HG03432 (cell line): ENCODE data around the gene VPS25.
"Not testable (repeated sequence)": the region's sequence is repeated elsewhere in the genome, so short reads cannot be mapped to it uniquely, and the experiment has no call there.

Source experiments
- ATAC-seq: cut with Tn5 transposase; IDR thresholded peaks from one replicate; pipeline ENCODE4 v1.9.1; 2021; ENCODE audit warnings: mild to moderate bottlenecking, moderate library complexity; ENCODE audit not compliant: unreplicated experiment

Gene VPS25

DNA sequence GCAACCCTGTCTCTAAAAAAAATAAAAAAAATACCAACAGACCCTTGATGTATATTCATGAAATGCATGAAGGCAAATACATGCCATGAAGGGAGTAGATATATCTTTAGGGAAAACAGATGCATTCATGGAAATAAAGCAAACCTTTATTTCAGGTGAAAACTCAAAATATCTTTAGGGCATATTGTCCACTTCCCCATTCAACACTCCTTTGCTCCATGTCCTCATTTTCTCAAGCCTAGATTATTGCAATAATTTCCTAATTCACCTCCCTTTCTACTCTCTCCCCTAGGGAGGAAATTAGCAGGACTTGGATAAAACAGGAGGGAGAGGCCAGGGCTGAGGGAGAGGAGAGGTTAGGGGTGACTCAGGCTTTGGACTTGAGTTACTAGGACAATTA, 5.7 kb upstream of the VPS25 start:
- ATAC-seq = no peak

DNA sequence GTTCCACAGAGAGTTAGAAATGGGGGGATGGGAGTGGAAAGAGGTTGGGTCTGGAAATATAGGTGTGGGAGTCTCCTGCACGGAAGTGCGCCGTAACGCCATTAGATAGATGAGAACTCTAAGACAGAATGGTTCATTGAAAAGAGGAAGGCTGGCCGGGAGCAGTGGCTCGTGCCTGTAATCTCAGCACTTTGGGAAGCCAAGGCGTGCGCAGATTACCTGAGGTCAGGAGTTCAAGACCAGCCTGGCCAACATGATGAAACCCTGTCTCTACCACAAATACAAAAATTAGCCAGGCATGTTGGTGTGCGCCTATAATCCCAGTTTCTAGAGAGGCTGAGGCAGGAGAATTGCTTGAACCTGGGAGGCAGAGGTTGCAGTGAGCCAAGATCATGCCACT, 5.2 kb upstream of the VPS25 start:
- not testable (repeated sequence) for ATAC-seq

DNA sequence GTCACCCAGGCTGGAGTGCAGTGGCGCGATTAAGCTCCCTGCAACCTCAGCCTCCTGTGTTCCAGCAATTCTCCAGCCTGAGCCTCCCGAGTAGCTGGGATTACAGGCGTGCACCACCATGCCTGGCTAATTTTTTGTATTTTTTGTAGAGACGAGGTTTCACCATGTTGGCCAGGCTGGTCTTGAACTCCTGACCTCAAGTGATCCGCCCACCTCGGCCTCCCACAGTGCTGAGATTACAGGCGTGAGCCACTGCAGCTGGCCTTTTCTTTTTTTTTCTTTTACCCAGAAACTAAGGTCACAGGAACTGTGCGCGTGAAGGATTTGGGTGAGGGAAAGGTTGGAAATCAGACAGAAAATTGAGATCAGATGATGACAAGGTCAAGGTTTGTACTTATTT, 3.3 kb upstream of the VPS25 start:
- ATAC-seq = not testable (repeated sequence)

DNA sequence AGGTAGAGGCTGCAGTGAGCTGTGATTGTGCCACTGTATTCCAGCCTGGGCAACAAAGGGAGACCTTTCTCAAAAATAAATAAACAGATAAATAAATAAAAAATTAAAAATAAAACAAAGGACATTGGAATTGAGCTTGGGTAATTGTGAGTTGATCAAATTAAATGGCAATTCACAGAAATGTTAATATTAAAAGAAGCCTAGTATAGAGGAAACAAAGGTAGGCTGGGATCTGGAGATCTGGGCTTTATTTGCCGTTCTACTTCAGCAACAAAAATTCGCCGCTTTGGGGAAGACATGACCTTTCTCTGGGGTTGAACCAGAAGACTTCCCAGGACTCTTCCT, 332 bp upstream of the VPS25 start:
- ATAC-seq = no peak

DNA sequence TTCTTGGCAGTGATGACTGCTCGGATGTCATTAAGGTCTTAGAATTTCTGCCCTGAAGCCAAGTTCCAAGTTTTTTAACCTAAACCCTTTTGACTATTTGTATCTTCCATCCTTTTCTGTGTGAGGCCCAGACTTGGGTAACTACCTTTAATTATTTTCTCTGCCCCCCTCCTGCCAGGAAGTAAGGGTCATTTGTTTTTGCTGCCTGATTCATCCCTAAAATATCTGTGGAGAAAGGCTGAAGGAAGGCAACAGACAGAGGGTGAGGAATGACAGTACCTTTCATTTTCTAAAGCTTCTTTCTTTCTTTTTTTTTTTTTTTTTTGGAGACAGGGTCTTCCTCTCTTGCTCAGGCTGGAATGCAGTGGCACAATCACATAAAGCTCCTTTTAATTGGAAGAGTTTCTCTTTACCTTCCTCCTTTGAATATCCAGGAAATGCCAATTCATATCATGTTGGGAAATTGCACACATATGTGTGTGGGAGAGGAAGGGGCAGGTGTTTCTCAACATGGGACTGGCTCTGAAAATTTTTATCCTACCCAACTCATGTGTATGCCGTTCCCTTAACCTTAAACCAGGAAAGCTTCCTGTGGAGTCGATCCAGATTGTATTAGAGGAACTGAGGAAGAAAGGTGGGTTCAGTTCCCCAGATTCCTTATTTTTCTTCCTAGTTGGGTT, 957 bp downstream of the VPS25 start:
- no peak for ATAC-seq

DNA sequence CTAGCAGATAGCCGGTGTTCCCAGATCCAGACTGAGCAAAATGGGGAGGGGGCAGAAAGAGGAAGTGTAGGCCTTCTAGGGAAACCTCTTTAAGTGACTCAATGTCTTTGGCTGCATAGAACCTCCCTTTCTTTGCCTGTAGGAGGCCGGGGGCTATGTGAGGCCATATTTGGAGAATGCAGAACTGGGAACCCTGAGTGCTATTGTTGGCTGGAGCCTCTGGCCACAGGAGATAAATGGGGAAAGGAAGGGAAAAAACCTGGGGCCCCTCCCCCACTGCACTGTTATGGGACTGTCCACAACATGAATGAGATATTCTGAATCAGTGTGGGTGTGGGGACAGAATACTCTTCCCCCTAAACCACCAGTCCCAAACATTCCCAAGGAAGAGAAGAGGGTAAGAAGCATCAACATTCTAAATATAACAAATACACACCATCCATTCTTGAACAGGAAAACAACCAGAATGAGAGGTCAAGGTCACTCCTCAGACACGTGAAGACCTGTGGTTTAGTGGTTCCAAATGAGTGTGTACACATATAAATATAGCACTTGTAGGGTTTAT, 2.4 kb downstream of the VPS25 start:
- ATAC-seq = no peak

DNA sequence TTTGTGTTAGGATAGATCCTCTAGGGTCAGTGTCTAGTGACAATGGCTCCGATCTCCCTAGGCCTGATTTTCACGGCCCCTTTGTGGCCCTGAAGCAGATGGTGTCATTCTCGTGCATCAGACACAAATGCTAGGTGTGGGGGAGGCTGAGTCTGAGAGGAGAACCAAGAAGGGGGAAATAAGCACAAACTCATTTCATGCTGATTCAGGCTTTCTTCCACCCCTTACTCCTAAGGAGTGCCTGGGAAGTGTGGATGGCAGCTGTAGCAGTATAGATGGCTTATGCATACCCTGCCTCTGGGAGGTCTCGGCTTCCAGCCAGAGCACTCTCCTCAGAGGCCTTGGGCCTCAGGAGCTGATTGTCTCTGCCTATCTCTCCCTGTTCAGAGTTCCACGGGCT, 5.3 kb downstream of the VPS25 start:
- no peak for ATAC-seq

DNA sequence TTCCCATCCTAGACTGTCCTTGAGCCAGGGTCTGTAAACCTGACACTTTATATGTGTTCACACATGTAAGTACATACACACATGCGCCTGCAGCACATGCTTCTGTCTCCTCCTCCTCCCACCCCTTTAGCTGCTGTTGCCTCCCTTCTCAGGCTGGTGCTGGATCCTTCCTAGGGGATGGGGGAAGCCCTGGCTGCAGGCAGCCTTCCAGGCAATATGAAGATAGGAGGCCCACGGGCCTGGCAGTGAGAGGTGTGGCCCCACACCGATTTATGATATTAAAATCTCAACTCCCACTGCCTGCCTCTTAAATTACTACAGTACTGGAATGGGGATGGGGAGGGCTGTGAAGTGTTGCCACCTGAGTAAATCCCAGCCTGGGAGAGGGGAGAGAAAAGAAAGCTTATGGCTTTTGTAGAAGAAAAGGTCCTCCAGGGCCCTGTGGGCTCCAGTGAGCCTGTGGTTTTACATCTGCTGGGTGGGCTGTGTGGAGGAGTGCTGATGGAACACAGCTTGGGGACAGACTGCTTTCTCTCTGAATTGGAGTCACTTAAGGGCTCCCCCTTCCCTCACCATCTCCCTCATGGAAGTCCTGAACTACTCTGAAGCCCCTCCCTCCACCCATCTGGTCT, 6.2 kb downstream of the VPS25 start:
- no peak for ATAC-seq

DNA sequence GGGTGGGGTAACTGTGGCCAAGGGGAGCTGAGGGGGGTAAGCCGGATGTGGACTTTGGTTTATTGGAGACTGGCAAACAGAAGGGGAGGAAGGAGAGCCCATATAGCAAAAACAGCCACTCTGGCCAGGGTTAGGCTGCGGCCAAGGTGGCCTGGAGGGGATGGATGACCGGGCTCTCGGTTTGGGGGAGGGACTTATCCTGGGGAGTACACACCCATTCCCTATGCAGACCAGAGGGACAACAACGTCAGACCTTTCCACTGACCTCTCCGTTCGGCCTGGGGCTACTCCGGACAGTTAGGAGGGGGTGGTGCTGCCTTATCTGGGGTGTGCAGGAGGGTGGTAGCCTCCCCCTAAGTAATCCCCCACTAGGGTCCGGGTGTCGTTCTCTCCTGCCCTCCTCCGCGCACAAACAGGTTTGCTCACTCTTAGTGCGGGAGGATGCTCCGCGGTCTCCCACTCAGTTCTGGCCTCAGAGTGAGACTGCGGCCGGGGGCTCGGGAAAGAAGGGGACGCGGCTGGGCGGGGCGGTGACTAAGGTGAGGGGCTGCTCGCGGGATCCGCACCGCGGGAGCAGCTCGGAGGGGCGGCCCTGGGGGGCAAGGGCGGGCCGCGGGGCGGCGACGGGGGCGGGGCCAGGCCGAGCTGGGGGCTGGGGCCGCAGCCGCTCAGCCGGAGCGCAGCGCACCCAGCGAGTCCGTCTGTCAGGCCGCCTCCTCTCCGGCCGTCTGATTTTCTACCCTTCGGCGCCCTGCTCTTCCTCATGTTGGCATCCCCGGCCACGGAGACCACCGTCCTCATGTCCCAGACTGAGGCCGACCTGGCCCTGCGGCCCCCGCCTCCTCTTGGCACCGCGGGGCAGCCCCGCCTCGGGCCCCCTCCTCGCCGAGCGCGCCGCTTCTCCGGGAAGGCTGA, 6.9 kb downstream of the VPS25 start, which contains the start of gene WNK4:
WNK4 (plus strand) TSS at position 675 of the 915 bp plus-strand sequence; CDS start at position 764, 89 bp downstream.
- no peak for ATAC-seq

DNA sequence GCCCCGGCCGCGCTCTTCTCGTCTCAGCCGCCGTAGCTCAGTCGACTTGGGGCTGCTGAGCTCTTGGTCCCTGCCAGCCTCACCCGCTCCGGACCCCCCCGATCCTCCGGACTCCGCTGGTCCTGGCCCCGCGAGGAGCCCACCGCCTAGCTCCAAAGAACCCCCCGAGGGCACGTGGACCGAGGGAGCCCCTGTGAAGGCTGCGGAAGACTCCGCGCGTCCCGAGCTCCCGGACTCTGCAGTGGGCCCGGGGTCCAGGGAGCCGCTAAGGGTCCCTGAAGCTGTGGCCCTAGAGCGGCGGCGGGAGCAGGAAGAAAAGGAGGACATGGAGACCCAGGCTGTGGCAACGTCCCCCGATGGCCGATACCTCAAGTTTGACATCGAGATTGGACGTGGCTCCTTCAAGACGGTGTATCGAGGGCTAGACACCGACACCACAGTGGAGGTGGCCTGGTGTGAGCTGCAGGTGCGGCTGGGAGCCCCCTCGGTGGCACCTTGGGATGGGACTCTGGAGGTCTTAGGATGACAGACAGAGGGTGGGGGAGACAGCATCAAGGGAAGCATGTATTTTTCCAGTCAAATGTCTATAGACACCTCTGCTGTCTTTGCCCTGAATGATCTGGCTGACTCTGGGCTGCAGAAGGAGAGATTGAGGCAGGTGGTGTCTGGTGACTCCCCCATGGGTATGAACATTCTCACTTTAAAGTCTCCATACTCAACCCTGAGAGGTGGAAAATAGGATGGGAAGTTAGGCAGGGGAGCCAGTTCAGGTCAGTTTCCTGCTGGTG, 7.8 kb downstream of the VPS25 start:
- no peak for ATAC-seq

DNA sequence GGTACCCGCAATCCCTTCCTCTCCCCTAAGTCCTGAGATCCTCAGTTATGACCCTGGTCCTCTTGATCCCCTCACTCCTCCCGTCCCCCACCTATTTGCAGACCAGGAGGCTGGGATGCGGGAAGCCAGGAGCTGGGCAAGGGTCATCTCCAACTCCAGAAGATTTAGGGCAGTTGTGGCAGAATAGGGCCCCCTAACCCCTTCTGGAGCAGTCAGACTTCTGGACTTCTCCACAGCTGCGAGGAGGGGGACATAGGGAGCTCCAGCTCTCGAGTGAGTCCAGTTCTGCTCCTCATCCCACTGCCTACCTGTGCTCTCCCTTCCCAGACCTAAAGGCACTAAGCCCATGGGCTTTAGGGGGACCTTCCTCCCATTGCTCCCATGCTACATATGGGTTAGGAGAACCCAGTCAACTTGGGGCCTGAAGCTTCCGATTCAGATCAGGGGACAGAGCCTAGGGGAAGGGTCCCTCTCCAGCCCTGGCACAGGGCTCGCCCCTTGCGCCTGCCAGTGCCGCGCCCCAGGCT, 8.5 kb downstream of the VPS25 start:
- no peak for ATAC-seq

DNA sequence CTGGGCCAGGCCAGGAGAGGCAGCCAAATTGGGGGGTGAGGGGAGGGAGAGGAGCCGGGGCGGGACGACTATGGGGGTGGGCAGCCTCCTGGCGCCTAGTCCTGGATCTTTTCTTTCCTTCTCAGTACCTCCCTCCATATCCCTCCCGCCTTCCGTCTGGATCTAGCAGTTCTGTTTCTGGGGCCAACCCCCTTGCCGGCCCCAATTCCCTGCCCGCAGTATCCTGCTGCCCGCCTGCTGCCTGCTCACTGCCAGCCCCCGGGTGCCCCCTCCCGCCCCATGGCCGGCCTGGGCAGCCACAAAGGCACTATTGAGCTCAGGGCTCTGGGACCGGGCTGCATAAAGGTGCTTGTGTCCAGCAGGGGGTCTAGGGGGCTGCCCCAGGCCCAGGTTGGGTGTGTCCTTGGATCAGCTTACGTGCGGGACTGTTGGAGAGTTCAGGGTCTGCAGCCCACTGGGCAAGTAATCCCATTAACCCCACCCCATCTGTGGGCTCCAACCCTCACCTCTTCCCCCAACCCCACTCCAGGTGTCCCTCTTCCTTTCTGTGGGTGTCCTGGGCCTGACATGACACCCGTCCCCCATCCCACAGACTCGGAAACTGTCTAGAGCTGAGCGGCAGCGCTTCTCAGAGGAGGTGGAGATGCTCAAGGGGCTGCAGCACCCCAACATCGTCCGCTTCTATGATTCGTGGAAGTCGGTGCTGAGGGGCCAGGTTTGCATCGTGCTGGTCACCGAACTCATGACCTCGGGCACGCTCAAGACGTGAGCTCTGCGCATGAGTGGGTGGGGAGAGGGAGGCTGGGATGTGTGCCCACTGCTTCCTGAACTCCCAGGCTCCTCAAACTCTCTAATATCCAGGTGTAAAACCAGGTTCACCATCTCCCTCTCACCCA, 9.2 kb downstream of the VPS25 start:
- ATAC-seq = no peak

DNA sequence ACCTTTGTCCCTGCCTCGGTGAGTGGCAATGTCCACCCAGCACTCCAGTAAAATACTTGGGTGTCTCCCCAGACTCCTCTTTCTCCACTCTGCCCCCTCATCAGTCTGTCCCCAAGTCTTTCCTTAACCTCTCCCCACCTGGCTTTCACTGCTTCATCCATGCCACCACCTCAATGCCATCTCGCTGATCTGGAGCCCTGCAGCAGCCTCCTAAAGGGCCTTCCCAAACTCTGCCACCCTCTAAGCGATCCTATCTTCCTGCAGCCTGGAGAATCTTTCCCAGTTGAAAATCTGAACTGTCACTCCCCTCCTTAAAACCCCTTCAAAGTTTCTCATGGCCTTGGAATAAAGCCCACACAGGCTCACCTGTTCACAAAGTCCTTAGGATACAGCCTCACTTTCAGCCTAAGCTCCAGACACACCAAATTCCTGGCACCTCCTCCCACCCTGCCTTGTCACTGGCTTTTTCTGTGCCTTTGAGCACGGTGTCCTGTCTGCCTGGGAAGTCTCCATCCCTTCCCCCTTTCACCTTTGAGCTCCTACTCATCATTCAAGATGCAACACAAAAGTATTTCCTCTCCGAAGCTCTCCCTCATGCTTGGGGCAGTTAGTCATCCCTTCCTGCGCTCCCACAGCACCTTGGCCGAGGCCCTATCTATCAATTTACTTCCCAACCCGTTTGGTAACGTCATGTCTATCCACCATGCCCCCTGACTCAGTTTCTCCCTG, 10.0 kb downstream of the VPS25 start:
- no peak for ATAC-seq

DNA sequence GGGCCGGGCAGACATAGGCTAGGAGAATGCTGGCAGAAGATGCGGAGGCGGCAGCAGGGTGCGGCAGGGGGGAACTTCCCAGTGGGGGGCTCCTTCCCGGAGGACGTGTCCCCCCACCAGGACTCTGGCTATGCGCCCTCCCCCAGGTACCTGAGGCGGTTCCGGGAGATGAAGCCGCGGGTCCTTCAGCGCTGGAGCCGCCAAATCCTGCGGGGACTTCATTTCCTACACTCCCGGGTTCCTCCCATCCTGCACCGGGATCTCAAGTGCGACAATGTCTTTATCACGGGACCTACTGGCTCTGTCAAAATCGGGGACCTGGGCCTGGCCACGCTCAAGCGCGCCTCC, 10.5 kb downstream of the VPS25 start:
- ATAC-seq = no peak

DNA sequence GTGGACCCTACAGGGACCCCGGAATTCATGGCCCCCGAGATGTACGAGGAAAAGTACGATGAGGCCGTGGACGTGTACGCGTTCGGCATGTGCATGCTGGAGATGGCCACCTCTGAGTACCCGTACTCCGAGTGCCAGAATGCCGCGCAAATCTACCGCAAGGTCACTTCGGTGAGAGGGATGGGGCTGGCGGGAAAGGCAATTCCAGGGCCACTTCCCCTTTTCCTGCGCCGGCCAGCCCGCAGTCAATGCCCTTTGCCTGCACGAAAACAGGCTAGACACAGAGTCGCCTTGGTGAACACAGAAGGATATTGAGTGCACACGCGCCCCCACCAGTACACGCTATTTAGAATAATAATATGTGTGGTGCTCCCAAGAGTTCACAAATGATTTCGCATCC, 11.2 kb downstream of the VPS25 start:
- no peak for ATAC-seq

DNA sequence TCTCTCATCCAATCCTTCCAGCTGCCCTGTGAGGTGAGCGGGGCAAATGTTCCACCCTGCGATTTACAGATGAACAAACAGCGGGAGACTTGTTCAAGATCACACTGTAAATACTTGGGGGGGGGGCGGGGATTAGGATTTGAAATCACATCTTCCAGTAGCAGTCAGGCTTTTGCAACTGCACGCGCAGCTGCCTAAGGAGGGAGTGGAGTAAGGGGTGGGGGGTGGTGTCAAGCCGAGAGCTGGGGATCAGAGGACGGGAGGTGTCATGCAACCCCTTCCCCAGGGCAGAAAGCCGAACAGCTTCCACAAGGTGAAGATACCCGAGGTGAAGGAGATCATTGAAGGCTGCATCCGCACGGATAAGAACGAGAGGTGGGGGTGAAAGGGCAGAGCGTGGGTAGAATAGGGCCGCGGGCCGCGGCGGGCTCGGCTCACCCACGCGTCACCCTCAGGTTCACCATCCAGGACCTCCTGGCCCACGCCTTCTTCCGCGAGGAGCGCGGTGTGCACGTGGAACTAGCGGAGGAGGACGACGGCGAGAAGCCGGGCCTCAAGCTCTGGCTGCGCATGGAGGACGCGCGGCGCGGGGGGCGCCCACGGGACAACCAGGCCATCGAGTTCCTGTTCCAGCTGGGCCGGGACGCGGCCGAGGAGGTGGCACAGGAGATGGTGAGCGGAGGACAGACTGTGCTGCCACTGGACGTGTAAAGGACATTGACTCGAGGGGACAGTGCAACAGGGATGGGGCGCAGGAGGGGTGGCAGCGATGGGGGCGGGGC, 11.8 kb downstream of the VPS25 start:
- ATAC-seq = no peak

DNA sequence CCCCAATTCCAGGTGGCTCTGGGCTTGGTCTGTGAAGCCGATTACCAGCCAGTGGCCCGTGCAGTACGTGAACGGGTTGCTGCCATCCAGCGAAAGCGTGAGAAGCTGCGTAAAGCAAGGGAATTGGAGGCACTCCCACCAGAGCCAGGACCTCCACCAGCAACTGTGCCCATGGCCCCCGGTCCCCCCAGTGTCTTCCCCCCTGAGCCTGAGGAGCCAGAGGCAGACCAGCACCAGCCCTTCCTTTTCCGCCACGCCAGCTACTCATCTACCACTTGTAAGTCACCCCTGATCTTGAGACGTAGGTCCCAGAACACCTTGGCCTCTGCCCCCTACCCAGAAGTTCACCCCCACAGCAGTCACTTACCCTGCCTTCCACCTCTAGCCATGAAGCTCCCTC, 14.0 kb downstream of the VPS25 start:
- ATAC-seq = no peak

DNA sequence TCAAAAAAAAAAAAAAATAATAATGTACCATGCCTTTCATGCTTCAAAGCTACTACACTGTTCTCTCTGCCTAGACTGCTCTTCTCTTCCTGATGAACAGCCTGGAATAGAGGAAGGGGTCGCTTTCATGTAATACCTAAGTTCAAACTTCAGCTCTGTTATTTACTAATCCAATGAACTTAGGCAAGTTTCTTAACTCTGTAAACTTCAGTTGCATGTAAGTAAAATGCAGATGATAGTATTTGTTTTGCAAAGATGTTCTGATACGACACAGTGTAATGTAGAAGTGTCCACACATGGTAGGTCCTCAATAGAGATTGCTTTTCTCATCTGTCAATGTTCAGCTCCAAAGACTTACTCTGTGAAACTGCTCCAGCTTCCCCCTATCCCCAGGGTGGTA, 18.7 kb downstream of the VPS25 start:
- no peak for ATAC-seq
